Lower leg skin (tissue), 4 donors: ENCODE data around the gene MVB12B. TPM values are rescaled to one million over a fixed set of nuclear protein-coding genes. Genes with fewer than 3 reads are reported as not detected.

Source experiments
- DNase-seq, 2 donors: peaks; one replicate each; pipeline ENCODE4 v3.0.0-alpha.2; 2019; ENCODE audit warnings: low spot score in 2 of 2
- H3K4me3 ChIP-seq: fragments of 200-600 bp; sonication (generic); 2 replicates; pipeline ENCODE4 v1.5.1; 2017; ENCODE audit warnings: mild to moderate bottlenecking, low read depth; ENCODE audit not compliant: poor library complexity, severe bottlenecking
- CTCF ChIP-seq, 3 donors: fragments of 450-650 bp; IDR thresholded peaks; one replicate each; pipeline ENCODE4 v1.5.1; 2016; ENCODE audit warnings: antibody characterized with exemption in 3 of 3, mild to moderate bottlenecking in 3 of 3, moderate library complexity in 2 of 3
- POLR2A ChIP-seq, 2 donors: fragments of 450-650 bp; IDR thresholded peaks; one replicate each; pipeline ENCODE4 v1.6.1; 2016 to 2017; ENCODE audit warnings: antibody characterized with exemption in 2 of 2, mild to moderate bottlenecking in 1 of 2, moderate library complexity in 1 of 2
- WGBS, 2 donors: methylation state at CpG; one replicate each; pipeline ENCODE4 v1.1.5; 2018; 5-methylcytosine and 5-hydroxymethylcytosine counted together
- intact Hi-C: fragments of 100-400 bp; cut with DNase I; formaldehyde crosslinking; loops from one replicate; pipeline ENCODE4 v1.15.0; 2023; ENCODE audit warnings: low total_unique reads
- total RNA-seq, 4 donors: library from RNA; depleted of rRNA; stranded (reverse); fragments of >200 nt; gene quantifications; one replicate each; pipeline ENCODE4 v1.1.0, GENCODE V29; 2016

Gene MVB12B
- total RNA-seq, 4 donors from 2014 or later = 8.6 to 12.5 (median 10.9) TPM

GRCh38 chr9:126329476-126330275 lies 3.0 kb downstream of the MVB12B start:
- intact Hi-C loops = no loop called here
- DNase-seq = peak in 1 of 2 donors; percentile 71
- WGBS, 2 donors = 69 to 82% methylated on average over 10 of the region's 10 CpGs

GRCh38 chr9:126330536-126330935 lies 3.9 kb downstream of the MVB12B start:
- intact Hi-C loops = no loop called here
- DNase-seq = peak in 1 of 2 donors; percentile 7
- WGBS, 2 donors = 88% methylated on average over 4 of the region's 4 CpGs
- TF ChIP-seq POLR2A (IDR thresholded peaks at IDR 0.05) (no peak), CTCF (IDR thresholded peaks at IDR 0.05) (no peak)
- H3K4me3 ChIP-seq = no peak overlapping the region

More at GRCh38 chr9:126329476-126330275, 3.0 kb downstream of the MVB12B start:
- H3K4me3 ChIP-seq = no peak overlapping the region
- no peak for TF ChIP-seq CTCF (IDR thresholded peaks at IDR 0.05)
- TF ChIP-seq POLR2A (IDR thresholded peaks at IDR 0.05) = no peak

- TF ChIP-seq POLR2A (IDR thresholded peaks at IDR 0.05) (no peak), CTCF (IDR thresholded peaks at IDR 0.05) (no peak)
- WGBS, 2 donors = 79% methylated on average over 8 of the region's 8 CpGs
- no peak overlapping the region for H3K4me3 ChIP-seq
- intact Hi-C loops = no loop called here
- DNase-seq = peak in 1 of 2 donors; percentile 52
Measured at GRCh38 chr9:126331964-126332748, 5.5 kb downstream of the MVB12B start.

- peak in 1 of 2 donors; percentile 79 for DNase-seq
- no peak for TF ChIP-seq CTCF (IDR thresholded peaks at IDR 0.05)
- intact Hi-C loops = no loop called here
- no peak overlapping the region for H3K4me3 ChIP-seq
- WGBS, 2 donors = 48% methylated on average over 8 of the region's 8 CpGs
Measured at GRCh38 chr9:126334721-126335621, 8.3 kb downstream of the MVB12B start.
